HG03442 (cell line): ENCODE measurements around the gene LIMS2.

ENCODE experiments used
- ATAC-seq: cut with Tn5 transposase; IDR thresholded peaks from one replicate; pipeline ENCODE4 v1.9.1; 2021; ENCODE audit warnings: mild to moderate bottlenecking, moderate library complexity; ENCODE audit not compliant: unreplicated experiment

The LIMS2 gene

DNA sequence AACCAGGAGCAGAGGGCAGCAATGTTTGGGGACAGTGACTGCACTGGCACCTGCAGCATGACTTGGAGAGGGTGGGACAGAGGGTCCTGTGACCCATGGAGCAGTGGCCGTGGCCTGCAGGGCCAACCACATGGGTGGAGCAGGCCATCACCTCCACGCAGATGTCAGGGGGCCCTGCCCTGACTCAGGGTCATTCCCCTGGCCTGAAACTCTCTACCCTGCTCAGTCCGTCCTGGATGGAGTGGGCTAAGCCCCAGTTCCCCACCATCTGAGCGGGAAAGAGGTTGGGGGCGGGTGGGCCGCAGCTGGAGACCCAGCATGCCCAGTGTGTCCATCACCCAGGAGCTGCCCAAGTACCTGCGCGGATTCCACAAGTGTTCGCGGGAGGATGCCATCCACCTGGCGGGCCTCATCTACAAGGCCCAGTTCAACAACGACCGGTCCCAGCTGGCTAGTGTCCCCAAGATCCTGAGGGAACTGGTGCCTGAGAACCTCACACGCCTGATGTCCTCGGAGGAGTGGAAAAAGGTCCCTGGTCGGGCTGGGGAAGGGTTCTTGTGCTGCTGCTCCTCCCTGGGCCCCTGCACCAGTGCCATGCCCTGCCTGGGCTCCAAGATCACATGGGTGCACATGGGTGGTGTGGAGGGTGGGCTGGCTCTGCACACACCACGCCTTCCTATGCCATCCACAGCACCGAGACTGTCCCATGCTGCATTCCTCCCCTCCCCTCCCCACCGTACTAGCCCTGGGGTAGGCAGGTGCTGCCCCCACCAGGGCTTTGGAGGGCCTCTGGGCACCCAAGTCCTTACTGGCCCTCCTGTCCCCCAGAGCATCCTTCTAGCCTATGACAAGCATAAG is 39.7 kb downstream of the LIMS2 start:
- ATAC-seq: no peak

DNA sequence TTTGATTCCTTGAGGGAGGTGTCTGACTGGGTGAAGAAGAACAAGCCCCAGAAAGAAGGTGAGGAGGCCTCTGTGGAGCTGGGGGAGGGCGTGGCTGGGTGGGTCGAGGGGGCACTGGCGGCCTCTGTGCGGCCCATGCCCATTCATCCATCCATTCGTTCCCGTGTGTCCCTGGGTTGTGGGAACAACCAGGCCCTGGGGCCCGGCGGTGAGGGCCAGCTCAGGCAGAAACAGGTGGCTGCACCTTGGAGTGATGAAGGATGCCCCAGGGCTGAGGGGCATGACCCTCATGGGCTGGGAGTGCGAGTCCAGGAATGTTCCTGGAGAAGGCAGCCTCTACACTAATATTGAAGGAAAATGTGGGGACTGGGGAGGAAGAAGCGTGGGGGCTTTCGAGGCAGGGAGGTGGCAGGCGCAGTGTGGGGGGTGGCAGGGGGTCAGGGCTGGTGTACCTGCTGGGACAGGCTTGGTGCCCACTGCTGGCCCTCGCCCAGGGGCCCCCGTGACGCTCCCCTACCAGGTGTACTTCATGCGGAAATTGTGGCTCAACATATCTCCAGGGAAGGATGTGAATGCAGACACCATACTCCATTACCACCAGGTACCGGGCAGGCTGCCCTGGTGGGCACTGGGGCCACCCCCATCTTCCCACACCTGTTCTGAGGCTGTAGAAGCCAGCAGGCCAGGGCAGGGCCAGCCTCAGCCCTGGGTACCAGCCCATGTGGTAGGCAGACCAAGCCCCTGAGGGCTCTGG is 40.5 kb downstream of the LIMS2 start:
- no peak for ATAC-seq

DNA sequence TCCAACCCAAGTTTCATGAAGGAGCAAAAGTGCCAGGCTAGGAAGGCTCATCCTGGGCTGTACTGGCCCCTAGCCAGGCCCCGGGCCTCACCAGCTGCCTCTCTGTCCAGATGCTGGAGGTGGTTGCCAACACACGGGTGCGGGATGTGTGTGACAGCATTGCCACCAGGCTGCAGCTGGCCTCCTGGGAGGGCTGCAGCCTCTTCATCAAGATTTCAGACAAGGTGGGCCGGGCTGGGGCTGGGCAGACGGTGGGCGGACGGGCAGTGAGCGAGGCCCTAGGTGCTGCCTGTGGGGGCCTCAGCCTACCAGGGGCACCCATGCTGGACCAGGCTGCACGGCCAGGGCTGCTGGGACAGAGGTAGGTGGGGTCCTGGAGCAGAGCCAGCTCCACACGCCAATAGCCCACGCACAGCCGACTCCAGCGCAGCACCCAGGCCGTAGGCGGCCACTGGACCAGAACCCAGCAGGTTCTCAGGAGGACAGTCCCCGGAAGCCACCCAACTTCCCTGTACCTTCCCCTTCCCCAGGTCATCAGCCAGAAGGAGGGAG is 41.2 kb downstream of the LIMS2 start:
- ATAC-seq: no peak

DNA sequence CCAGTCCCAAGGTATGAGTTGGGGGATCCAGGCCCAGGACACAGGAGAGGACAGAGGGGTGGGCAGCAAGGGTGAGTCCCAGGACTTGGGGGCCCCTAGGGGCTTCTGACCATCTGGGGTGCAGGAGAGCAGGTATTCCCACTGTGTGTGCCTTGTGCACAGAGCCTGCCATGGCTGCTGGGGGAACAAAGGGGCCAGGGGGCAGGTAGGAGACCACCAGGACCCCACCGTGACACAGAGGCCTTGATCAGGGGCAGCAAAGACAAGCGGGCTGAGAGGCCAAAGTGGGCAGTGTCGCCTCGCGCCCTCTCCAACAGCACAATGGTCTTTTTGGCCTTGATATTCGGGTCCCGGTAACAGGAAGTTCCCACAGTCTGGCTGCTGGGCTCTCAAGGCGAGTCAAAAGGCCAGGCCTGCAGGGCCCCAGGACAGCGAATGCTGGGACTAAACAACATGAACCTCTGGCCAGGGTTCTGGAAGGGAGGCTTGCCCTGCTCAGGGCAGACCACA is 41.7 kb downstream of the LIMS2 start:
- no peak for ATAC-seq

DNA sequence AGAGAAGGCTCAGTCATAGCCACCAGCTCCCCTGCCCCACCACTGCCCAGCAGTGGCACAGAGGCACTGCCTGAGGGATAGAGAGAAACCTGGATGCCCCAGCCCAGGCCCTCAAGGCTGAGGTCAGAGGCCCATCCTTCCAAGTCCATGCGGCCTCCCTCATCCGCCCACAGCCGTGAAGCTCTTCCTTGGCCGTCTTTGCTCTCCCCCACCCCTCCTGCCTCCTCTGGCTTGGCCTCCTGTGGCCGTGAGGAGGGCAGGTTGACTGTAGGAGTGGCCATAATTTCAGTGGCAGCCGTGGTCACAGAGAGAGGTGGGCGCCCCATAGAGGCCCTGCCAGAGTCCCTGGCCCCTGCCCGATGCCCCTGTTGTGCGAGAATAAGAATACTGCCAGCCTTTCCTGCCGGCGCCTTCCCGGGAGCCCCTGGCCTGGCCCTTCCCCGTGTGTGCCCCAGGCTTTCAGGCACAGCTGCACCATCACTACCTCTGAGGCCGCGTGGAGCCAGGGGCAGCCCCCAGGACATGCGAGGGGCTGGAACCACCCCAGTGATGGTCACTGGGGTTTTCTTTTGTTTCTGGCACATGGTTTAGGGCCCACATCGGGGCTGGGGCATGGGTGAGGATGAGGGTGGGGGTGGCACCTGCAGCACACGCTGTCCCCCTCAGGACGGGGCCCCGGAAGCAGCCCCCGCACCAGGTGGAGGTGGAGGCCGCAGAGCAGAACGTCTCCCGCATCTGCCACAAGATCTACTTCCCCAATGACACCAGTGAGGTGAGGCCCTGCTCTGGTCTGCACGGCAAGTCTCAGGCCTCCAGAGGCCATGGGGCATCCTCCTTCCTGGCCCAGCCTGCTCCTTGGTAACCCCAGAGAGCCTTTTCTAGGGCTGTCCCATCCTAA is 42.5 kb downstream of the LIMS2 start:
- peak; percentile 51 for ATAC-seq

DNA sequence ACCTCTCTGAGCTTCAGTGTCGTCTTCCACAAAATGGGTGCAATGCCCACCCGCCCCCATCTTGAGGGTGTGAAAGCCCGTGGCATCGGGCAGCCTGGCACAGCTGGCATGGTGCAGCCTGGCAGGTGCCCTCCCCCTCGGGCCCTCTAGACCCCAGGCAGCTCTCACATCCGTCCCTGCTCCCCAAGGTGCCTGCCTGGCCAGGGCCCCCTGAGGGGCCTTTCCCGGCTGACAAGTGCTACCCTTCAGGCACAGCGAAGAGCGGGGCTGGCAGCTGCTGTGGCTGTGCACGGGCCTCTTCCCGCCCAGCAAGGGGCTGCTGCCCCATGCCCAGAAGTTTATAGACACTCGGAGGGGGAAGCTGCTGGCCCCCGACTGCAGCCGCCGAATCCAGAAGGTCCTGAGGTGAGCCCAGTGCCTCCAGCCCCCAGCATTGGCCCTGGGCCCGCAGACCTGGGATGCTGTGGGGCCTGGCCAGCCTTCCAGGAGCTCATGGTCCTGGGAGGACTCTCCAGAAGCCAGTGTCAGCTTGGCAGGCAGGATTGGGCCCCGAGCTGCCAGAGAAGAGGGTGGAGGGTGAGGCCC is 43.2 kb downstream of the LIMS2 start:
- ATAC-seq: no peak

DNA sequence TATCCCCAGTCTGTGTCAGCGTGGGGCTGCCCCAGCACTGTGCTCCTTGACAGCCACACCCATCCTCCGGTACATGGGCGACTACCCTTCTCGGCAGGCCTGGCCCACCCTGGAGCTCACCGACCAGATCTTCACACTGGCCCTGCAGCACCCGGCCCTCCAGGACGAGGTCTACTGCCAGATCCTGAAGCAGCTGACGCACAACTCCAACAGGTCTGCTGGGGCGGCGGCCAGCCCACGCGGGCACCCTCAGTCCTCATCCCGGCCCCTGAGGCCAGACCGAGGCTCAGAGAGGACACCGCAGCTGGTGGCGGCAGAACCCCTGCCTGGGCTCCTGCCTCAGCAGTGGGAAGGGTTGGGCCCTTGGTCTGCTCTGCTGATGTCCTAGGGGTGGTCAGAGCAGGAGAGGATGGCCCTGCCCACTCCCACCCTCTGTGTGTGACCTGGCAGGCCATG is 43.8 kb downstream of the LIMS2 start:
- no peak for ATAC-seq

DNA sequence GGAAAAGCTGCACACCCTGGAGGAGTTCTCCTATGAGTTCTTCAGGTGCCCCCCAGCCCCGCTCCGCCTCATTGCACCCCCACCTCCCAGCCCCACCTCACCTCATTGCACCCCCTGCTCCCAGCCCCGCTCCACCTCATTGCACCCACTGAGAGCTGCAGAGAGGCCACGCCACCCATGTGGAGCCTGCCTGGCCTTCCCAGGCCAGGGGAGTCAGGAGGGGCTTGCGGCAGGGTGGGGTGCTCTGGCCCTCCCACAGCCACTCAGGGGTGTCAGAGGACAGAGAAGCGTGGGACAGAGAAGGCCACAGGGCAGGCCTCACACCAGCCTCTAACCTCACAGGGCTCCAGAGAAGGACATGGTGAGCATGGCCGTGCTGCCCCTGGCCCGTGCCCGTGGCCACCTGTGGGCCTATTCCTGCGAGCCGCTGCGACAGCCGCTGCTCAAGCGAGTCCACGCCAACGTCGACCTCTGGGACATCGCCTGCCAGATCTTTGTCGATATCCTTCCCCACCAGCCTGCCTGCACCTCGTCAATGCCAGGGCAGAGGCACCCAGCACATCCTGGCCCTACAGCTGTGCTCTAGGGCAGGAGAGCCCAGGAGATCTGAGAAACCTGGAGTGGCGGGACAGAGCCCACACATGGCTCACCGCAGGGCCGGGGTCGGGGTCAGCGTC is 44.3 kb downstream of the LIMS2 start:
- no peak for ATAC-seq

DNA sequence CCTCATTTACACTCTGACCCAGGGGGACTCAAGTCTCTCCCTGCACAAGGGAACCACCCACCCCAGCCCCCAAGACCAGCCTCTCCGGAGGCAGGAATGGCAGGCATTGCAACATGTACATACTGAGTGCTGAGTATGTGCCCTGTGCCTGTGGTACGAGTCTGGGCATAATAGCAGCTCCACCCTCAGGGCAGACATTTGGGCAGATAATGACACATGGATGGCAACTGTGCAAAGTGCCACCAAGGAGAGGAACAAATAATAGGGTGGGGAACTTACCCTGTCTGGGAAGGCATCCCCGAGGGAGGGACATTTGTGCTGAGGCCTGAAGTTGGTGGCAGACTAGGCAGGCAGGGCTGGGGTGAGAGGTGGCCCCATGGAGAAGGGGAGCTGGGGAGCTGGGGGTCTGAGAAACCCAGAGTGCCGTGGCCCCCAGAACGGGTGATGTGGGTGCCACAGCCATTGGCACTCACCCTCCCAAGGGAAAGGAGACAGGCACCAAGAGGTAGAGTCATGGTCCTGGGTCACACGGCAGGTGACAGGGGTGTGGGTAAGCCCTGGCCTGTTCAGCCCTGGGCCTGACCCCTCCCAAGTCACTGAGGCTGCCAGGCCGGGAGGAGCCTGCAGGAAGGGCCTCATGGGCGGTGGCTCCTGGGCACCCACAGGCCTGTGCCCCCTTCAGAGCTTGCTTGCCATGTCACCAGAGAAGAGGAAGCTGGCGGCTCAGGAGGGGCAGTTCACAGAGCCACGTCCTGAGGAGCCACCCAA is 45.0 kb downstream of the LIMS2 start:
- ATAC-seq: no peak

DNA sequence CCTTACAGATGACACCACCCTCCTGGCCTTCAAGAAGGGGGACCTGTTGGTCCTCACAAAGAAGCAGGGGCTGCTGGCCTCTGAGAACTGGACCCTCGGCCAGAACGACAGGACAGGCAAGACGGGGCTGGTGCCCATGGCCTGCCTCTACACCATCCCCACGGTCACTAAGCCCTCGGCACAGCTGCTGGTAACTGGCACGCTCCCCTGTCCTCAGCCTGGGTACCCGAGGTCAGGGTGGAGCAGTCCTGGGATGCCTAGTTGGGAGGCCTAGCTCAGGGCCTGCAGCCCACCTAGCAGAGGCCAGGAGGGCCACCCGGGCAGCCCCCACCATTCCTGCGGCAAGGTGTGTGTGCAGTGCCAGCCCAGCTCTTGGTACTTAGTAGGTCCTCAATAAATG is 45.7 kb downstream of the LIMS2 start:
- ATAC-seq: no peak

DNA sequence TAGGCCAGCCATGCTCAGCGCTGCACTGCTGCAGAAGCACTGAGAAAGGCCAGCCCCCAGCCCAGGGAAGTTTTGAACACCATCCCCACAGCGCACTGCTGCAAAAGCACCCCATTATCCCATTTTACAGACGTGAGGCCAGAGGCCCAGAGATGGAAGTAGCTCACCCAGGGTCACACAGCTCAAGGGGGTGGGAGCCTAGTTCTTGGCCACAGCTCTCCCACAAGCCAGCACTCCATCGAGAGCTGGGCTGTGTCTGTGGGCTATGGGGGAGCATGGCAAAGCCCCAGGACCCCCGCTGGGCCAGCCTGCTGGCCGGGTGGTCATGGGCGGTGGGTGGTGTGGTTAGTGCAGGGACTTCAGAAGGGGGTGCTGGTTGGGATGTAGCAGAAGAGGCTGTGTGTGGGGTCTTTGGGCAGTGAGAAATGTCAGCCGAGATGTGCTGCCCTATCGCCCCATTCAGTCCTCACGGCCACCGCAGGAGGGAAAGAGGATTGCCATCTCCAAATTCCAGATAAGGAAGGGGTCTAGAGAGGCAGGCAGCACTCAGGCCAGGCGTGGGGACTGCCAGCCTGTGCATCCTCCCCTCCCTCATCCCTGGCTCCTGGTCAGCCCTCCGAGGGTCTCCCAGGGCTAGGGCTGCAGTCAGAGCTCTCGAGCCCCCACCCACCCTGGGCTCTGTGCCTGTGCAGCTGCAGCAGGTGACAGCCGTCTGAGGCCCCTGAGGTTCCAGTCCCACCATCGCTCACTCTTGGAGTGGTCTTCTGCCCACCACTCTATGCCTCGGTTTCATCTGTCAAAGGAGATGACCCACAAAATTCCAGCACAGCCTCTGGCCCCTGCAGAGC is 46.3 kb downstream of the LIMS2 start:
- ATAC-seq: no peak

DNA sequence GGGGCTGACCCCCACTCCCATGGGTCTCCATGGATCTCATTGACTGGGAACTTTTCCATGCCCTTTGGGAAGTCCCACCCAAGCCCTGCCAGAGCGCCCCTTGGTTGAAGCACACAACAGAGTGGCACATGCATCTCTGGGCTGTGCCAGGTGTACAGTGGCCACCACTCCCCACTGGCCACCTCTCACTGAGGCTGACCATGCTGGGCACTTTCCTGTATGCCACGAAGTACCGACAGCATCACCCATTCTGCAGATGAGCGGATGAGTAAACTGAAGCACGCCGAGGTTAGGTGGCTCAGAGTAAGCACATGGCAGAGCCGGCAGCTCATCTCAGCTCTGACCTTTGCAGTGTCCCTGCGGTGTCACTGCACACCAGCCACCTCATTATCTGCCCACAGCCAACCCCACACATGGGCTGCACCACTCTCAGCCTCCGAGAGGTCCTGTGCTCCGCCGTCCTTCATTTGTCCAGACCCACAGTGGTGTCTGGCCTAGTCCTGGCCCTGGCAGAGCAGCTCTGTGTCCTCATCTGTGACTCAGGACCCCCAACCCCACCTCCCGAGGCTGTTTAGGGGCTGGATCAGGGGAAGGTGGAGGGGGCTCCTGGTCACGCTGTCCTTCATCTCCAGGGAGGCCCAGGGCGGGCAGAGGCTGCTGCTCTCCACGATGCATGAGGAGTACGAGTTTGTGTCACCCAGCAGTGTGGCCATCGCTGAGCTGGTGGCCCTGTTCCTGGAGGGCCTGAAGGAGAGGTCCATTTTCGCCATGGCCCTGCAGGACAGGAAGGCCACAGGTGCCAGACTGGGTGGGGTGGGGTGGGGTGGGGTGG is 47.4 kb downstream of the LIMS2 start:
- ATAC-seq: no peak

DNA sequence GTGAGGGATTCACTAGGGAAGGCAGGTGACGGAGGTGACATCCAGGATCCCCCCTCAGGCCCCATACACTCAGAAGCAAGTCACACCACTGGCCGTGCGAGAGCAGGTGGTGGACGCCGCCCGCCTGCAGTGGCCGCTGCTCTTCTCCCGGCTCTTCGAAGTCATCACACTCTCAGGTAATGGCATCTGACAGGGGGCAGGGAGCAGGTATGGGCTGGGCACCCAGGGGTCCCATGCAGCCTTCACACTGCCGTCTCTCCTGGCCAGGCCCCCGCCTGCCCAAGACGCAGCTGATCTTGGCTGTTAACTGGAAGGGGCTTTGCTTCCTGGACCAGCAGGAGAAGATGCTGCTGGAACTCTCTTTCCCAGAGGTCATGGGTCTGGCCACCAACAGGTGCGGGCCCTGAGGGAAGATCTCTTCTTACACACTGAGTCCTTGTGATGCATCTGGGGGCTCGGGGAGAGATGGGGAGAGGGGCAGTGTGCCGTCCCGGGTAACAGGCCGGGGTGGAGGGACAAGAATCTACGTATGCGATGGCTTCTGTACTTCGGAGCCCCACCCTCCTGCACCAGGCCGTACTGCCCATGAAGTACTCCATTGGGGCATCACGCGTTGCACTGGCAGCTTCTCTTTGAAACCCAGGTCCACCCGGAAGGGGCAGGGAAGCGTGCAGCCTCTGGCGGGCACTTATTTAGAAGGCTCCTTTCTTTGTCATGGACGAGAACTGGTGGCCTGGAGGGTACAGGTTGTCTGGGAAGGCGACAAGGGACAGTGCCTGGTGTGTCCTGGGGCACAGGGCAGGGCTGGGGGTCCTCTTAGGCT is 48.2 kb downstream of the LIMS2 start:
- ATAC-seq: no peak

DNA sequence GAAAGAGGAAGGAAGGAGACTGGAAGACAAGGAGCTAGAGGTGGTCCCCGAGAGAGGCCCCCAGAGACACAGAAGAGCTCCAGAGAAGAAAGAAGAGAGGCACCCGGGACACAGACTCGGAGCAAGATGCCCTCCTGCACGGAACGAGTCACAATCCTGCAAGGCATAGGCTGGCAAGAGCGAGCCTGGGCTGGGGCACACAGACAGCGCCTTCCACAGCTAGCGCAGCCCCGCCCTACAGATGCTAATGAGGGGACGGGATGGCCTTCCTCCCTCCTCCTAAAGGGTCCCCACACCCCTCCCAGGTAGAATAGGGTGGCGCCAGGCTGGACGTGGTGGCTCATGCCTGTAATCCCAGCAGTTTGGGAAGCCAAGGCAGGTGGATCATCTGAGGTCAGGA is 49.2 kb downstream of the LIMS2 start:
- no peak for ATAC-seq

DNA sequence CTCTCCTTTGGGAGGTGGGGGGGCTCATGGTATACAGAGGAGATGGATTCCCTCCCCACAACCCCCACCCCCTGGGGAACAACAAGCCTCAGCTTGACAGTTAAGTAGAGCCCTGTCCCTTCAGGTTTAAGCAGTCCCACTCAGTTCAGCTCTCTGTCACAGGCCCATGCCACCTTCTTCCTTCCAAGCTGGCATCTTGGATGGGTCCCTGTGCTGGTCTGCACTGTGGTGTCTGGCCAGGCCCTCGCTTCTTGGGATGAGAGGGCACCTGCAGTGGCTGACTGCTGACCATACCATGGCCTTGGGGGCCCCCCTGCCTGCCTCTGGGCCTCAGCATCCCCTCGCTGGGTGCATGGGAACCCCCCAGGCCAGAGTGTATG is 49.8 kb downstream of the LIMS2 start:
- ATAC-seq: no peak
